GM18868 (cell line): Measurements from ENCODE around the gene PARVA.

Experiments
- ATAC-seq: cut with Tn5 transposase; IDR thresholded peaks from one replicate; pipeline ENCODE4 v1.9.1; 2021; ENCODE audit warnings: mild to moderate bottlenecking, moderate library complexity; ENCODE audit not compliant: unreplicated experiment

Gene PARVA

GRCh38 chr11:12403122-12403996, 26.0 kb downstream of the PARVA start:
- ATAC-seq = no peak

- ATAC-seq = no peak
Observed at GRCh38 chr11:12403997-12404350, 26.6 kb downstream of the PARVA start.

- ATAC-seq = no peak
Observed at GRCh38 chr11:12404436-12404835, 27.1 kb downstream of the PARVA start.

GRCh38 chr11:12408156-12408770, 30.9 kb downstream of the PARVA start:
- no peak for ATAC-seq

- no peak for ATAC-seq
Observed at GRCh38 chr11:12409621-12410005, 32.2 kb downstream of the PARVA start.

DNA sequence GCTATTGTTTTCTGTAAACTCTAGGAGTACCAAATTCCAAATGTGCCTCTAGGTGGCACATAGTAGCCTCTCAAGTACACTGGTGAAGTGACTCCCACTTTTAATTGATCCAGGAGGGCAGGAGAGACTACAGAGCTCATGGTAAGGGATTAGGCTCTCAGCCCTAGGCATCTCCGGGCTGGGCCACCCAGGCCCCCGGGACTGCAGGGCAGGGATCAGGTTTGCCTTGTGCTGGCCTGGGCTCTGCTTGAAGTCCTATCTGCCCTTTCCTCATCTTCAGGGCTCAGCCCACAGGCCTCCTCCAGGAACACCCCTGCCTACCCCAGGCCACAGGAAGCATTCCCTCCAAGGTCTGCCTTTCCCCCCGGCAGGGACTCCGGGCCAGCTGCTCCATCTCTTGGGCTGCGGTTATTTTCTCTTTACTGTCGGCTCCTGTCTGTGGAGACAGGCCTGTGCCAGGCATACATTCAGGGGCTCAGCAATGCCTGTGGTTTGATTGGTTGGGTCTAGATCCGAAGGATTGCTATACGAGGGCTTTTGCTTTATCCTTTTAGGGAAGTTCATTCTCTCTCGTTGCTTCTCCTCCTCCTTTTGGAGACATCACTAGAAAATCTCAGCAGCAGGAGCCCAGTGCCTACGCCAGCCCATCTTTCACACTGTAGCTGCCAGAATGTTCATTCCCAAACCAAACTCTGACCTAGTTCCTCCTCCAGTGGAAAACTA, 32.8 kb downstream of the PARVA start:
- no peak for ATAC-seq

DNA sequence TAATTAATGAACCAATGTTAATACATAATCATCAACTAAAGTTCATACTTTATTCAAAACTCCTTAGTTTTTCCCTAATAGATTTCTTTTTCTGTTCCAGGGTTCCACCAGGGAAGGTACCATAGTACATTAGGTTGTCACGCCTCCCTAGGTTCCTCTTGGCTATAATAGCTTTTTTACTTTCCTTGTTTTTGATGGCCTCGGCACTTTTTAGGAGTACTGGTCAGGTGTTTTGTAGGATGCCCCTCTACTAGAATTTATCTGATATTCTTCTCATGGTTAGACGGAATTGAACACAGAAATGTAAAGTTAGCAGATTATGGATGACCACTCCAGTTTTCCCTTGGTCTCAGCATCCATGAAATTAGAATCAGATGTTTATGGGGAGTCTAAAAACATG, 34.0 kb downstream of the PARVA start:
- ATAC-seq = no peak

DNA sequence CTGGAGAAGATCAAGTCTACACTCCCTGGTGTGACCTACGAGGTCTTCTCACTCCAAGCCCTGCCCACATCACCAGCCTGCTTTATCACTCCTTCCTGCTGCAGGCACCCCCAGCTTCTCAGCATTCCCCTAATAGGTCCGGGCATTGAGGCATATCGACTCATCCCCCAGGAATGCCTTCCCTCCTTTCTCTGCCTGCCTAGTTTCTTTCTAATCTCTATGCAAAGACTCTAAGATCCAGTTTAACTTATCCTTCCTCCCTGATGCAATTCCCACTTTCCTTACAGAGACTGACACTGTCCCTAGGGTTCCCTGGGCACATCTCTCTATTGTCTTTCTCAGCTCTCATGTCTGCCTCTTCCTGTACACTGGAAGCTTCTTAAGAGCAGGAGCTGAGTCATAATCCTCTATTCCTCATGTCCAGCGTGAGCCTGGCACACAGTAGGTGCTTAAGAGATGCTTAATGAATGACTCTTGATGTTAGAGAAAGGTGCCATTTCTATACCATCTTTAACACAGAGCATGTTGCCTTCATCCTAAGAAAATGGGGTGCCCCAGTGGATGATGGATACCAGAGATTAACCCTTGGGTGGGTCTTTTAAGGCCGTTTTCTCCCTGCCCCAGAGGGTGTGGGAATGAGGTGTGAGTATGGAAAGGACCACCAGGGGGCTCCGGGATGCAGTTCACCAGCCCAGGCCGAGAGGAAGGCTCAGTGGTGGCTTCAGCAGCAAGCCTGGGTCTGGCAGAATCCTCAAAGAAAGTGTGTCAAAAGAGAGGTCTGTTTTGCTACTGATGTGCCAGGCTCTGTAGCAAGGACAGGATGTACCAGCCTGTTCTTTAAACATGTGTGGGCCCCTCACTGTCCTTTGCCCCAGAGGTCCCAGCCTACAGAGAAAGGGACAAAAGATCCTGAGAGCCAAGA, 34.7 kb downstream of the PARVA start:
- ATAC-seq = no peak

GRCh38 chr11:12413141-12414052, 36.0 kb downstream of the PARVA start:
- no peak for ATAC-seq

- no peak for ATAC-seq
Observed at GRCh38 chr11:12414611-12415010, 37.2 kb downstream of the PARVA start.

DNA sequence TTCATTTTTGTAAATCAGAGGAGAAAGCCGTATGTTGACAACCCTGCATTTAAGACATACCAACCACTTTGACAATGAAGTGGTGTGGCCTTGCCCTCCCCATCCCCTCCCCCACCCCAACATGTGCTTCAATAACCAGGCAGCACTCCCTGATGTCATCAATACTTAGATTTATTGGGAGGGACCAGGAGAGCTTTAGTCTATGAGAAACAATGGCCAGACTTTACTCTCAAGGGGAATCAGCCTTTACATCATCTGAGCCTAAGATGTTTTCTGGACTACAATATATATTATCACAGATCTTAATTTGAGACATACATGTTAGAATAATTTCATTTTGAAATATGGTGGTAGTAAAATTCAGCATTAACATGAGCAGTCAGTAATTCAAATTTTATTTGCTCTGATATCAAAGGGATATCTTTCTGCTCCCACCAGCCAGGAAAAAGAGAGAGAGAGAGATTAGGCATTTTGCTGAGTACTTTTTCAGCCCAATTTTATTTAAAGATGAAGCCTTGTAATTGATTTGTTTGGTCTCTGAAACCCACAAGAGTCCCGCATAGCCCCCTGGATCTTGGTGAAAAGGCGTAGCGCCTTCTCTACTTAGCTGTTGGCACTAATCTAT, 38.1 kb downstream of the PARVA start:
- ATAC-seq = no peak

GRCh38 chr11:12416552-12416951, 39.2 kb downstream of the PARVA start:
- no peak for ATAC-seq

- ATAC-seq = no peak
Observed at GRCh38 chr11:12417691-12418611, 40.6 kb downstream of the PARVA start.

GRCh38 chr11:12420040-12420439, 42.7 kb downstream of the PARVA start:
- ATAC-seq = no peak

DNA sequence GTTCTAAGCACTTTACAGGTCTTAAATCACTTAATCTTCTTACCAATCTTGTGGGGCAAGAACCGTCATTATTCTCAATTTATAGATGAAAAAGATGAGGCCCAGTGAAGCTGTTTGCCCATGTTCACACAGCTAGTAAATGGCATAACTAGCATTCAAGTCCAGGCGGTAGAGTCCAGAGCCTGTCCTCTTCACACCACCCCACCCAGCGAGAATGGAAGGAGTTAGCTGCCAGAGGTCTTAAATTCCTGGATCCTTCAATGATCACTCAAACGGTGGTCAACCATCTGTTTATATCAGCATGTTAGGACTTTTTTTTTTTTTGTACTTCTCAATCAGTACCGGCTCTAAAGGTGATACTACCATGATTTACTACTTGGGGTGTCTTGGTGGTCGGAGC, 43.3 kb downstream of the PARVA start:
- ATAC-seq = no peak

GRCh38 chr11:12421386-12421785, 44.0 kb downstream of the PARVA start:
- no peak for ATAC-seq

GRCh38 chr11:12426176-12426575, 48.8 kb downstream of the PARVA start:
- ATAC-seq = no peak

DNA sequence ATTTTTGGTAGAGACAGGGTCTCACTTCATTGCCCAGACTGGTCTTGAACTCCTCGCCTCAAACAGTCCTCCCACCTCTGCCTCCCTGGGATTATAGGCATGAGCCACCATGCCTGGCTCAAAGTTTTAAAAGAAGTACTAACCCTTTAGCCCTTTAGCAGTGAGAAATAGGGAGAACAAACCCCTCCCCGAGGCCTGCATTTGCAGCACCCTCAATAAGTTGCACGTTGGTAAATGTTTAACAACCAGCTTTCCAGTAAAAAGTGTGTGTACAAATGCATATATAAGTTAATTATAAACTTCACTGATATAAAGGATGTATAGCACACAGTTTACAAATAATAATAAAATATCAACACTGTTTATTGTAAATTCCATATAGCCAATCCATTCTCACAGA, 51.8 kb downstream of the PARVA start:
- ATAC-seq = no peak
